Testis (tissue), 2 donors: ENCODE measurements around the gene GHRHR.

Source experiments
- POLR2A ChIP-seq: fragments of 450-650 bp; IDR thresholded peaks from one replicate; pipeline ENCODE4 v1.6.1; 2017; ENCODE audit warnings: antibody characterized with exemption, mild to moderate bottlenecking, moderate library complexity
- TF ChIP-seq, protein P1 (sequence below), 3 experiments: fragments of 450-650 bp in 2 of 3; fragments of 200-600 bp in 1 of 3; sonication (generic) in 1 of 3; IDR thresholded peaks; one replicate each; pipeline ENCODE4 v1.5.1; 2016 to 2019; ENCODE audit warnings: antibody characterized with exemption in 3 of 3, mild to moderate bottlenecking in 2 of 3, moderate library complexity in 1 of 3

DNA sequence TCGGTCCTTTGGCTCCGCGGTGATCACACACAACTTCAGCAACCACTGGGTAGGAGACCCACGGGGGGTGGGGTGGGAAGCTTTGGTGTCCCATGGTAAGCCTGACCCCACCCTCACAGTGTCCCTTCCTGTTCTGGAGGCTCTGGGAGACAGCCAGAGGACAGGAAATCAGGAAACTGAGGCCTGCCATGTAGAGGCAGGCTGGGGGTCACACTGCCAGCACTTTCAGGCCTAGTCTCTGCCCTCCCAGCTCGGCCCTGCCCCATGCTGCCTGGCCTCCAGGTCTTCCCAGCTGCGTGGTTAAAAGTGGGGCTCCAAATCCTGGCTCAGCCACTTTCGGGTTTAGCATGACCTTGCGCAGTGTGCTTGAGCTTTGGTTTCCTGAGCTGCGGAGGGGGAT is 41.2 kb upstream of the GHRHR start:
- TF ChIP-seq, protein P1, sequence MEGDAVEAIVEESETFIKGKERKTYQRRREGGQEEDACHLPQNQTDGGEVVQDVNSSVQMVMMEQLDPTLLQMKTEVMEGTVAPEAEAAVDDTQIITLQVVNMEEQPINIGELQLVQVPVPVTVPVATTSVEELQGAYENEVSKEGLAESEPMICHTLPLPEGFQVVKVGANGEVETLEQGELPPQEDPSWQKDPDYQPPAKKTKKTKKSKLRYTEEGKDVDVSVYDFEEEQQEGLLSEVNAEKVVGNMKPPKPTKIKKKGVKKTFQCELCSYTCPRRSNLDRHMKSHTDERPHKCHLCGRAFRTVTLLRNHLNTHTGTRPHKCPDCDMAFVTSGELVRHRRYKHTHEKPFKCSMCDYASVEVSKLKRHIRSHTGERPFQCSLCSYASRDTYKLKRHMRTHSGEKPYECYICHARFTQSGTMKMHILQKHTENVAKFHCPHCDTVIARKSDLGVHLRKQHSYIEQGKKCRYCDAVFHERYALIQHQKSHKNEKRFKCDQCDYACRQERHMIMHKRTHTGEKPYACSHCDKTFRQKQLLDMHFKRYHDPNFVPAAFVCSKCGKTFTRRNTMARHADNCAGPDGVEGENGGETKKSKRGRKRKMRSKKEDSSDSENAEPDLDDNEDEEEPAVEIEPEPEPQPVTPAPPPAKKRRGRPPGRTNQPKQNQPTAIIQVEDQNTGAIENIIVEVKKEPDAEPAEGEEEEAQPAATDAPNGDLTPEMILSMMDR (IDR thresholded peaks at IDR 0.05), result no peak
- TF ChIP-seq POLR2A, result no peak
